Adrenal gland (tissue), 5 donors: ENCODE data around the gene CDKN1A.

Source experiments
- CTCF ChIP-seq, 6 experiments: fragments of 450-650 bp in 4 of 6; fragments of 200-600 bp in 2 of 6; sonication (generic) in 1 of 6; IDR thresholded peaks; 1 replicate in 5 of 6; 2 replicates in 1 of 6; pipeline versions ENCODE4 v1.5.1 to v1.8.0; 2016 to 2021; ENCODE audit warnings: antibody characterized with exemption in 6 of 6, mild to moderate bottlenecking in 2 of 6, moderate library complexity in 1 of 6
- POLR2A ChIP-seq, 2 donors: fragments of 450-650 bp; IDR thresholded peaks; one replicate each; pipeline ENCODE4 v1.6.1; 2017; ENCODE audit warnings: antibody characterized with exemption in 2 of 2, mild to moderate bottlenecking in 2 of 2, moderate library complexity in 1 of 2
- donor health status: DM: no; HTN: no; CAD: no.

- peak; percentile 28 to 81 (median 74) for TF ChIP-seq CTCF (IDR thresholded peaks at IDR 0.05)
- no peak for TF ChIP-seq POLR2A (IDR thresholded peaks at IDR 0.05)
Measured at GRCh38 chr6:36724514-36725390, 46.2 kb downstream of the CDKN1A start.
